ENCODE results near the gene HOXD13. TPM values are rescaled to one million over a fixed set of nuclear protein-coding genes. Genes with fewer than 3 reads are reported as not detected.

Gene HOXD13
- total RNA-seq, 1 experiment from 2014 or later = not detected

DNA sequence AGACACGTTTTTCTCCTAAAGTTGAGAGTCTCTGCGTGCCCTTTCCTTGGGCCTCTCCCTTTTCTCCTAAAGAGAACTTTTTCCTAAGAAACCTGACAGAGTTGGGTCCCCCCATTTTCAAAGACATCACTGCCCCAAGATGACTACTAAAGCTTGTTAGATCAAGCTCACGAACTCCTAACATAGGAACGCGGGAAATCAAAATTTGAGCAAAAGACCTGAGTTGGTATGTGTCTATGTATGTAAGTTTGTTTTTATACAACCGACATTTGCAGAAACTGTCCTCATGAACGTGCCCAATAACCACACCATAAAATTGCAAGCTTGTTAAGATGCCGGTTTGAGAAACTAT is 1.4 kb downstream of the HOXD13 start:
- peaks cover 13% of the 10 kb centered on the region; the same call in 1 of the 2 replicates for H3K4me1 ChIP-seq (replicated peaks; ENCODE audit: insufficient read depth)
- no peaks in the 10 kb centered on the region for H3K36me3 ChIP-seq (ENCODE audit: low read depth)
- H3K4me2 ChIP-seq = no peak overlapping the region
- TF ChIP-seq, protein P1, sequence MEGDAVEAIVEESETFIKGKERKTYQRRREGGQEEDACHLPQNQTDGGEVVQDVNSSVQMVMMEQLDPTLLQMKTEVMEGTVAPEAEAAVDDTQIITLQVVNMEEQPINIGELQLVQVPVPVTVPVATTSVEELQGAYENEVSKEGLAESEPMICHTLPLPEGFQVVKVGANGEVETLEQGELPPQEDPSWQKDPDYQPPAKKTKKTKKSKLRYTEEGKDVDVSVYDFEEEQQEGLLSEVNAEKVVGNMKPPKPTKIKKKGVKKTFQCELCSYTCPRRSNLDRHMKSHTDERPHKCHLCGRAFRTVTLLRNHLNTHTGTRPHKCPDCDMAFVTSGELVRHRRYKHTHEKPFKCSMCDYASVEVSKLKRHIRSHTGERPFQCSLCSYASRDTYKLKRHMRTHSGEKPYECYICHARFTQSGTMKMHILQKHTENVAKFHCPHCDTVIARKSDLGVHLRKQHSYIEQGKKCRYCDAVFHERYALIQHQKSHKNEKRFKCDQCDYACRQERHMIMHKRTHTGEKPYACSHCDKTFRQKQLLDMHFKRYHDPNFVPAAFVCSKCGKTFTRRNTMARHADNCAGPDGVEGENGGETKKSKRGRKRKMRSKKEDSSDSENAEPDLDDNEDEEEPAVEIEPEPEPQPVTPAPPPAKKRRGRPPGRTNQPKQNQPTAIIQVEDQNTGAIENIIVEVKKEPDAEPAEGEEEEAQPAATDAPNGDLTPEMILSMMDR (conservative IDR thresholded peaks at IDR 0.05) = no peak
- TF ChIP-seq EZH2 (IDR thresholded peaks at IDR 0.05; ENCODE audit: low read depth) = no peak
- no peaks in the 10 kb centered on the region for H3K9me3 ChIP-seq (ENCODE audit: insufficient read depth, low read depth)
- no peak overlapping the region for H3K4me3 ChIP-seq
- no peak overlapping the region for H3K27ac ChIP-seq
- ChIA-PET CTCF (no interaction called here), POLR2A (ENCODE audit: unreplicated experiment) (interaction anchor here (0.6 to 0.7 kb wide), 2 partner anchors 829 to 917 kb away, joined by 3 to 9 read pairs; no protein-coding TSS in a partner anchor)
- intact Hi-C loops (cut with micrococcal nuclease; ENCODE audit: unreplicated experiment) = loop anchor here (10.0 kb wide), 1 partner anchor 1629 kb away; no protein-coding TSS in a partner anchor
- no peaks in the 10 kb centered on the region for H3K9me2 ChIP-seq (ENCODE audit: insufficient read depth)
- H4K20me1 ChIP-seq (ENCODE audit: insufficient read depth) = no peaks in the 10 kb centered on the region
- no peaks in the 10 kb centered on the region for H3K79me2 ChIP-seq (ENCODE audit: low read depth)
- DNase-seq = no peak
- no peaks in the 10 kb centered on the region for H3F3A ChIP-seq (ENCODE audit: insufficient read depth, low read depth)
- H2AFZ ChIP-seq = no peak overlapping the region
- peaks cover 68% of the 10 kb centered on the region for H3K27me3 ChIP-seq (ENCODE audit: insufficient read depth, low read depth)
- no TSS peak for BruUV-seq (replicated peaks)

DNA sequence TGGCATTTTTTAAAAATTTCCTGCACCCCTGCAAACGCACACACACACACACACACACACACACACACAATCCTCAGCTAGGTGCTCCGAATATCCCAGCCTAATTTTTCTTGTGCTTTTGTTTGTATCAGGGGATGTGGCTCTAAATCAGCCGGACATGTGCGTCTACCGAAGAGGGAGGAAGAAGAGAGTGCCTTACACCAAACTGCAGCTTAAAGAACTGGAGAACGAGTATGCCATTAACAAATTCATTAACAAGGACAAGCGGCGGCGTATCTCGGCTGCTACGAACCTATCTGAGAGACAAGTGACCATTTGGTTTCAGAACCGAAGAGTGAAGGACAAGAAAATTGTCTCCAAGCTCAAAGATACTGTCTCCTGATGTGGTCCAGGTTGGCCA is 1.8 kb downstream of the HOXD13 start:
- POLR2A ChIA-PET (ENCODE audit: unreplicated experiment) = interaction anchor here (0.6 to 0.7 kb wide), 2 partner anchors 918 to 1111 kb away, joined by 7 to 9 read pairs; no protein-coding TSS in a partner anchor
- no peak for DNase-seq
- Histone ChIP-seq H3K9me2 (ENCODE audit: insufficient read depth) (no peaks in the 10 kb centered on the region), H3K9me3 (ENCODE audit: insufficient read depth, low read depth) (no peaks in the 10 kb centered on the region), H3K27me3 (ENCODE audit: insufficient read depth, low read depth) (peaks cover 64% of the 10 kb centered on the region), H4K20me1 (ENCODE audit: insufficient read depth) (no peaks in the 10 kb centered on the region), H3K27ac (no peak overlapping the region), H3F3A (ENCODE audit: insufficient read depth, low read depth) (no peaks in the 10 kb centered on the region), H3K36me3 (ENCODE audit: low read depth) (no peaks in the 10 kb centered on the region), H3K4me2 (no peak overlapping the region), H3K79me2 (ENCODE audit: low read depth) (no peaks in the 10 kb centered on the region), H2AFZ (0 out of 2 replicates have a peak overlapping the region, but pooled peaks have one; percentile 11), H3K4me1 (replicated peaks; ENCODE audit: insufficient read depth) (peaks cover 13% of the 10 kb centered on the region; the same call in 1 of the 2 replicates), H3K4me3 (no peak overlapping the region)
- no peak for TF ChIP-seq EZH2 (IDR thresholded peaks at IDR 0.05; ENCODE audit: low read depth)
- TF ChIP-seq, protein P1 (conservative IDR thresholded peaks at IDR 0.05) = no peak
- BruUV-seq (replicated peaks) = no TSS peak
- CTCF ChIA-PET = no interaction called here
- intact Hi-C loops (cut with micrococcal nuclease; ENCODE audit: unreplicated experiment) = loop anchor here (10.0 kb wide), 1 partner anchor 1630 kb away; no protein-coding TSS in a partner anchor

DNA sequence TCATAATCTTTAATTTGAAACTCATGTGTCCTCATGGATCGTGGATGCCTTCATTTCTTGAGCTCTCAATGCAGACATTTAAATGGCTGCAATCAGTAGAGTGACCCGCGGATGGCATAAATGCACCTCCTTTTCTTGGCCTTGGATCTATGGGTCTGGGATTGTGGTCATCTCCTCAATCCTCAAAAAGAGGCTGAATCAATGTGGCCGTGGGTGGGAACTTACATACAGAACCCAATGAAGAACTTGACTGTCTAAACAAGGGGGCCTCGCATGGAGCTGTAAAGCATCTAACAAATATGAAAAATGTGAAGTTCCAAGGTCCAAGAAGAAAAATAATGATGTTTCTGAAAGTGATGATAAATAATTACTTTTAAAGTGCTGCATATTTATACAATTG is 2.9 kb downstream of the HOXD13 start:
- Histone ChIP-seq H4K20me1 (ENCODE audit: insufficient read depth) (no peaks in the 10 kb centered on the region), H3K27me3 (ENCODE audit: insufficient read depth, low read depth) (peaks cover 53% of the 10 kb centered on the region), H3K9me2 (ENCODE audit: insufficient read depth) (no peaks in the 10 kb centered on the region), H3K4me1 (replicated peaks; ENCODE audit: insufficient read depth) (peaks cover 13% of the 10 kb centered on the region; the same call in 1 of the 2 replicates), H3F3A (ENCODE audit: insufficient read depth, low read depth) (no peaks in the 10 kb centered on the region), H3K4me2 (no peak overlapping the region), H3K36me3 (ENCODE audit: low read depth) (no peaks in the 10 kb centered on the region), H3K4me3 (no peak overlapping the region), H2AFZ (no peak overlapping the region), H3K79me2 (ENCODE audit: low read depth) (no peaks in the 10 kb centered on the region), H3K9me3 (ENCODE audit: insufficient read depth, low read depth) (no peaks in the 10 kb centered on the region), H3K27ac (no peak overlapping the region)
- TF ChIP-seq, protein P1 (conservative IDR thresholded peaks at IDR 0.05) = no peak
- no peak for TF ChIP-seq EZH2 (IDR thresholded peaks at IDR 0.05; ENCODE audit: low read depth)
- no peak for DNase-seq
- CTCF ChIA-PET = no interaction called here
- BruUV-seq (replicated peaks) = no TSS peak
- intact Hi-C loops (cut with micrococcal nuclease; ENCODE audit: unreplicated experiment) = loop anchor here (5.0 to 10.0 kb wide), 2 partner anchors 1063 to 1631 kb away; no protein-coding TSS in a partner anchor
- POLR2A ChIA-PET (ENCODE audit: unreplicated experiment) = no interaction called here

All from PC-9 (cell line).